A673 (cell line): ENCODE measurements around the gene HK1. TPM values are rescaled to one million over a fixed set of nuclear protein-coding genes. Genes with fewer than 3 reads are reported as not detected.
"Not testable (repeated sequence)": the region's sequence is repeated elsewhere in the genome, so short reads cannot be mapped to it uniquely, and the experiment has no call there.

Source experiments
- BruUV-seq: library from RNA; stranded (reverse); fragments of 400-500 nt; replicated peaks from 2 replicates; lab custom pipeline; 2021; lab: Mats Ljungman, UMichigan
- CTCF ChIA-PET: fragments of 300-600 bp; sonication (Branson Sonifier 250); formaldehyde crosslinking; loops from one replicate; lab custom pipeline; 2022; ENCODE audit warnings: antibody characterized with exemption; lab: Charles Lee
- POLR2A ChIA-PET: fragments of 300-600 bp; sonication (Branson Sonifier 250); formaldehyde crosslinking; loops from one replicate; lab custom pipeline; 2022; ENCODE audit warnings: antibody characterized with exemption; ENCODE audit not compliant: low non-redundant PET; lab: Charles Lee
- DNase-seq: peaks from one replicate; pipeline ENCODE4 v3.0.0-alpha.2; 2015; ENCODE audit warnings: low spot score
- H3K27ac ChIP-seq: fragments of 200-600 bp; sonication (generic); 2 replicates; pipeline ENCODE4 v1.5.1; 2016; ENCODE audit warnings: mixed run types, low read depth, mild to moderate bottlenecking, mixed read lengths, antibody characterized with exemption, low read length; ENCODE audit not compliant: poor library complexity, severe bottlenecking
- H3K27me3 ChIP-seq: fragments of 200-600 bp; sonication (generic); replicated peaks from 2 replicates; pipeline ENCODE4 v1.6.1; 2017; ENCODE audit warnings: mixed run types, low read depth, mild to moderate bottlenecking, mixed read lengths, antibody characterized with exemption, low read length; ENCODE audit not compliant: insufficient read depth, poor library complexity
- H3K36me3 ChIP-seq: fragments of 200-600 bp; sonication (generic); 2 replicates; pipeline ENCODE4 v1.6.1; 2016; ENCODE audit warnings: mixed run types, mild to moderate bottlenecking, mixed read lengths, antibody characterized with exemption, low read length; ENCODE audit not compliant: insufficient read depth, poor library complexity, severe bottlenecking
- H3K4me1 ChIP-seq: fragments of 200-600 bp; sonication (generic); 2 replicates; pipeline ENCODE4 v1.6.1; 2017; ENCODE audit warnings: mixed run types, mild to moderate bottlenecking, mixed read lengths, antibody characterized with exemption, low read length; ENCODE audit not compliant: insufficient read depth, poor library complexity, severe bottlenecking
- H3K4me3 ChIP-seq: fragments of 200-600 bp; sonication (generic); 2 replicates; pipeline ENCODE4 v1.5.1; 2016; ENCODE audit warnings: low read depth, mixed run types, mild to moderate bottlenecking, mixed read lengths, low read length; ENCODE audit not compliant: poor library complexity, severe bottlenecking
- H3K9me3 ChIP-seq: fragments of 200-600 bp; sonication (generic); 2 replicates; pipeline ENCODE4 v1.6.1; 2016; ENCODE audit warnings: mixed run types, low read depth, mild to moderate bottlenecking, mixed read lengths, antibody characterized with exemption, low read length; ENCODE audit not compliant: poor library complexity, severe bottlenecking
- EZH2 ChIP-seq: fragments of 200-600 bp; sonication (generic); IDR thresholded peaks from 2 replicates; pipeline ENCODE4 v1.6.1; 2017; ENCODE audit warnings: borderline replicate concordance, low read depth, mild to moderate bottlenecking, mixed read lengths, antibody characterized with exemption, low read length; ENCODE audit not compliant: poor library complexity, severe bottlenecking
- intact Hi-C: fragments of 100-400 bp; cut with micrococcal nuclease; formaldehyde crosslinking; loops from one replicate; pipeline ENCODE4 v1.10.0; 2022; ENCODE audit not compliant: unreplicated experiment
- total RNA-seq: library from RNA; stranded (reverse); gene quantifications from 2 replicates; pipeline ENCODE4 v1.2.3, GENCODE V29; 2021
- TF ChIP-seq, protein P1 (sequence below): fragments of 300-800, 200-600 bp; sonication (generic); conservative IDR thresholded peaks from 2 replicates; pipeline ENCODE4 v1.5.1; 2017; ENCODE audit warnings: low read depth, mild to moderate bottlenecking, antibody characterized with exemption, low read length, moderate library complexity, mixed read lengths

HK1 gene
- total RNA-seq, 1 experiment from 2014 or later: 107 TPM

DNA sequence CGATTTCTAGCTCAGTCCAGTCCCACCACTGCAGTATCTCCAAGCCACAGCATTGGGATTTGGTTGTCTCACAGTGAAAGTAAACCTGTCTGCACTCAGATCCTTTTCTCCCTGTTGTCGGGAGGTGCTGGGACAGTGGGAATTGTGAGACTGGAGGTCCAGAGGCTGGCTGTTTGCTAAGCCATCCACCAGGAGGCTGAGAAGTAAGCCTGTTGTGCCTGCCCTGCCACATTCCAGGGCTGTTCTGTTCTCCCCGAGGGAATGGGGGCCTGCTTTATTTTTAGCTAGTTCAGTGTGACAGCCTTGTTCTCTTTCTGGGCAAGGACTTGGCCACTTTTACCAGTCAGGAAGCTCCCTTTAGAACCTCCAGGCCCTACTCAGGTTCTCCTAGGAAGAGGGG is 54.9 kb downstream of the HK1 start:
- H3K27me3 ChIP-seq: no peaks in the 10 kb centered on the region
- ChIA-PET CTCF (no interaction called here), POLR2A (no interaction called here)
- no peak for TF ChIP-seq EZH2
- TF ChIP-seq, protein P1, sequence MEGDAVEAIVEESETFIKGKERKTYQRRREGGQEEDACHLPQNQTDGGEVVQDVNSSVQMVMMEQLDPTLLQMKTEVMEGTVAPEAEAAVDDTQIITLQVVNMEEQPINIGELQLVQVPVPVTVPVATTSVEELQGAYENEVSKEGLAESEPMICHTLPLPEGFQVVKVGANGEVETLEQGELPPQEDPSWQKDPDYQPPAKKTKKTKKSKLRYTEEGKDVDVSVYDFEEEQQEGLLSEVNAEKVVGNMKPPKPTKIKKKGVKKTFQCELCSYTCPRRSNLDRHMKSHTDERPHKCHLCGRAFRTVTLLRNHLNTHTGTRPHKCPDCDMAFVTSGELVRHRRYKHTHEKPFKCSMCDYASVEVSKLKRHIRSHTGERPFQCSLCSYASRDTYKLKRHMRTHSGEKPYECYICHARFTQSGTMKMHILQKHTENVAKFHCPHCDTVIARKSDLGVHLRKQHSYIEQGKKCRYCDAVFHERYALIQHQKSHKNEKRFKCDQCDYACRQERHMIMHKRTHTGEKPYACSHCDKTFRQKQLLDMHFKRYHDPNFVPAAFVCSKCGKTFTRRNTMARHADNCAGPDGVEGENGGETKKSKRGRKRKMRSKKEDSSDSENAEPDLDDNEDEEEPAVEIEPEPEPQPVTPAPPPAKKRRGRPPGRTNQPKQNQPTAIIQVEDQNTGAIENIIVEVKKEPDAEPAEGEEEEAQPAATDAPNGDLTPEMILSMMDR: peak; percentile 36
- no peak overlapping the region for H3K4me3 ChIP-seq
- H3K9me3 ChIP-seq: no peaks in the 10 kb centered on the region
- peak overlapping the region; percentile 41 for H3K27ac ChIP-seq
- no peaks in the 10 kb centered on the region for H3K36me3 ChIP-seq
- peaks cover 38% of the 10 kb centered on the region for H3K4me1 ChIP-seq
- intact Hi-C loops: no loop called here
- DNase-seq: peak; percentile 57
- BruUV-seq: no TSS peak

GRCh38 chr10:69333865-69334301 is 55.6 kb downstream of the HK1 start:
- POLR2A ChIA-PET, H3K36me3 ChIP-seq, BruUV-seq, CTCF ChIA-PET, DNase-seq, H3K4me3 ChIP-seq, intact Hi-C loops, H3K9me3 ChIP-seq, H3K27me3 ChIP-seq: not testable (repeated sequence)
- Histone ChIP-seq H3K4me1 (peaks cover 40% of the 10 kb centered on the region), H3K27ac (peak overlapping the region; percentile 65)

- ChIA-PET CTCF (no interaction called here), POLR2A (no interaction called here)
- TF ChIP-seq EZH2: no peak
- TF ChIP-seq, protein P1: no peak
- Histone ChIP-seq H3K27me3 (no peaks in the 10 kb centered on the region), H3K27ac (peak overlapping the region; percentile 65), H3K36me3 (no peaks in the 10 kb centered on the region), H3K9me3 (no peaks in the 10 kb centered on the region), H3K4me3 (no peak overlapping the region), H3K4me1 (peaks cover 46% of the 10 kb centered on the region)
- no TSS peak for BruUV-seq
- intact Hi-C loops: no loop called here
- no peak for DNase-seq
Measured at GRCh38 chr10:69334302-69335062, 56.2 kb downstream of the HK1 start.

DNA sequence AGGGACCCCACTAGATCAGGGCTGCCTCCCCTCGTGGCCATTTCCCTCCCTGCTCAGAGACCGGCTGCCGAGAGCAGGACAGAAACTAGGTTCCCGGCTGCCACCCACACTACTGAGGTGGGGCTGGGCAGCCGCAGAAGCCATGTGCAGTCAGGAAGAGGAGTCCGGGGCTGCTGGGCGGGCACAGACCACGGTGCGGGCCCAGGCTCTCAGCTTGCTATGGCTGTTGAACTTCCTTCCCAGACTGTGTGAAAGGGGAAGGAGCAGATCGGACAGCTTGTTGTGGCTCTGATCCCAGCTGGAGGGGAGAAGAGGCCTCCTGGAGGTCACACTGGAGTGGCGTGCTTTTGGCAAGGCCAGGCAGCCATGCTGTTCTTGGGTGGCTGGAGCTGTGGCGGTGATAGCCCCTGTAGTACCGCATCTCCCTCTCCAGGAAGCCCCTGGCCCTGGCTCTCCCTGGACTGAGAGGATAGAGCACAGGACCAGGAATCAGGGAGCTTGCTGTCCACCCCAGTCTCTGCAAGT is 56.8 kb downstream of the HK1 start:
- H3K4me1 ChIP-seq: peaks cover 46% of the 10 kb centered on the region
- BruUV-seq: no TSS peak
- H3K4me3 ChIP-seq: no peak overlapping the region
- no peak for TF ChIP-seq EZH2
- TF ChIP-seq, protein P1: no peak
- H3K27me3 ChIP-seq: no peaks in the 10 kb centered on the region
- POLR2A ChIA-PET: no interaction called here
- no peak for DNase-seq
- H3K27ac ChIP-seq: peak overlapping the region; percentile 65
- intact Hi-C loops: no loop called here
- CTCF ChIA-PET: no interaction called here
- no peaks in the 10 kb centered on the region for H3K9me3 ChIP-seq
- no peaks in the 10 kb centered on the region for H3K36me3 ChIP-seq
